Putamen (tissue), 1 donor: Measurements from ENCODE around the gene PDE4B.
A peak's percentile ranks its signal among the peaks of the same experiment; 100 is the strongest.

Experiments used
- DNase-seq: peaks from one replicate; pipeline ENCODE4 v3.0.0-alpha.2; 2016; ENCODE audit warnings: low spot score

The PDE4B gene

GRCh38 chr1:65882076-65882475 lies 89.4 kb downstream of the PDE4B start:
- DNase-seq = no peak

GRCh38 chr1:65889441-65889840 lies 96.7 kb downstream of the PDE4B start:
- no peak for DNase-seq

DNA sequence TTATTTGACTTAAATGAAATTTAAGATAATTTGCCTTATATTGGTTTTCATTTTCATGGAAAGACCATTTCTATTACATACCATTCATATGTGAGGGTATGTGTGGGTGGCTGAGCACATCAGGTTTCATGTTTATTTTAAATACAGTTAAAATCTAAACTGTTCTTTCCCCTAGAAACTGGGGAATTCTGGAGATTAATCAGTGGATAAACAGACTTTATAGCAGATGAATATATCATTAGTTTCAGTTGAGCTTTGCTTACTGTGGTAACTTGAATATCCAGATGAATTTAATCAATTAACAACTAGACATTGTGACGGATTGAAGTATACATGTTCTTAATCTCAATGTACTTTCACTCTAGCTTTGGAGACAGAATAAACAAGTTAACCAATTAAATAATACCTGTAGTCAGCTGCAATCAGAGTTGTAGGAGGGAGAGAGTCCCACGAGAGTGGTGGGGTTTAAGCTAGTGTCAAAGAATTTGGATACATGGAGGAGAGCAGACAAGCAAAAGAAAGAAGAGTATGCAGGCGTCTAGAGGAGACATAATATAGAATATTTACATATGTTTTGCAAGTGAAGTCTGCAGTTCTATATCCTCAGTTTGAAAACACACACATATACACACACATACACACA lies 97.6 kb downstream of the PDE4B start:
- DNase-seq = no peak

GRCh38 chr1:65894738-65895605 lies 102.3 kb downstream of the PDE4B start:
- no peak for DNase-seq

DNA sequence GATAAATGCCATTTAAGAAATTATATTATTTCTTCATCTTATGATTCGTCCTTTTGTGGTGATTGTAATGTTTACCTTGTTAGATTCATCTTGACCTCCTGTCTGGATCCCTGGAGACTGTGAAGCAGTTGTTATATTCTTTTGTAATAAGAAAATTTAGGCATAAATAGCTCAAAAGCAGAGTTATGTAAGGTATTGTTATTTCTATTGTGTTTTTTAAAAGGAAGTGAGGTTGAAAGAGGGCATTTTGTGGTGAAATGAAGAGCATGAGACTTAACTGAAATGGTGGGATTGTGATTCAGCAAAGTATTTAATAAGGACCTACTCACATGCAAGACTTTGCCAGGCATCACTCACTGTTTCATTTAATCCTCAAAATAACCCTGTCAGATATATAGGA lies 104.0 kb downstream of the PDE4B start:
- no peak for DNase-seq

DNA sequence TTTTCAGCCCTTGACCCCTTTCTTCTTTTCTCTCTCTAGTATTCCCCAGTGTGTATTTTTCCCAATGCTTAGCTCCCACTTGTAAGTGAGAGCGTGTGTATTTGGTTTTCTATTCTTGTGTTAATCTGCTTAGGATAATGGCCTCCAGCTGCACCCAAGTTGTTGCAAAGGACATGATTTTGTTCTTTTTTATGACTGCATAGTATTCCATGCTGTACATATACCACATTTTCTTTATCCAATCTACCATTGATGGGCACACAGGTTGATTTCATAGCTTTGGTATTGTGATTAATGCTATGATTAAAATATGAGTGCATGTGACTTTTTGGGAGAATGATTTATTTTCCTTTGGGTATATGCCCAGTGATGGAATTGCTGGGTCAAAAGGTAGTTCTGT lies 104.8 kb downstream of the PDE4B start:
- DNase-seq = no peak

GRCh38 chr1:65904681-65905083 lies 112.0 kb downstream of the PDE4B start:
- peak; percentile 4 for DNase-seq

DNA sequence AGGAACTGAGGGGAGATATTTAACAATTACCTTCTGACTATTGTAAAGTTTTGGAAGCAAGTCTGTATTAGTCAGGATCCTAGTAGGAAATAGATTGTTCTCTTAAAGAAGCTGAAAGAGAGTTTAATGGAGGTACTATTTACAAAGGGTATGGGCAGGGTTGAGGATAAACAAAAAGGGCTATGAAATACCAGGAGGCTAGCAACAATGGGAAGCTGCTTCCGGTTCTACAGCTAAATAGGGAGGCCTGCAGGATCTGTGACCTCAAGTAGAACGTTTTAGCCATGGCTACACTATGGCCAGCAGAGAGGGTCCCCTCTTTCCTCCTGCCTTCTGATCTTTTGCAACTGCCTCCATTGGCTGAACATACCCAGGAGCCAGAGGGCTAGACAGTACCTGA lies 117.7 kb downstream of the PDE4B start:
- no peak for DNase-seq

- DNase-seq = peak; percentile 51
Observed at GRCh38 chr1:65911679-65912078, 119.0 kb downstream of the PDE4B start.

DNA sequence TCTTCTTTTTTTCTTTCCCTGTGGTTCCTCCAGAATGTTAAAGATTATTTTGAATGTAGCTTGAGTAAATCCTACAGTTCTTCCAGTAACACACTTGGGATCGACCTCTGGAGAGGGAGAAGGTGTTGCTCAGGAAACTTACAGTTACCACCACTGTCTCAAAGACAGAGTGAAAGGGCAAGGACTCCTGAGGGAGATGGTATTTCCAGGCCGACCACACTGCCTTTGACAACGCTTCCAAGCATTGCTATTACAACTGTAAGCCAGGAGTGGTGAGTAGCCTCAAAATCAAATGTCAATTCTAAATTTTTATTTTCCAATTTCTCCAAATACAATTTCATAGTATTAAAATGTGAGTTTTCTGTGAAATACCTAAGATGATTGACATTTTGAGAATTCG lies 125.9 kb downstream of the PDE4B start:
- no peak for DNase-seq

DNA sequence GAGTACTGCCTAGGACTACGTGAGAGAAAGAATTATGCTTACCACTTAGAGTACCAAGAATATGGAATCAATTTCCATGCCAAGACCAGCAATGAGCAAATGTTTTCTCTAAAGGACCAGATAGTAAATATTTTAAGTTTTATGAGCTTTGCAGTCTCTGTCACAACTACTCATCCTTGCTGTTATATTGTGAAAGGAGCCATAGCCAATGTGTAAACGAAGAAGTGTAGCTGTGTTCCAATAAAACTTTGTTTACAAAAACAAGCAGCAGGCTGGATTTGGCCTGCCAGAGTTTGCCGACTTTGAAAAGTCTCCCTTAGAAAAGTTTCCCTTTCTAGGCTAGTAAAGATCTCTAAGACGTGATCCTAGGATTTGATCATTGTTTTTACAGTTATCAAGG lies 128.8 kb downstream of the PDE4B start:
- no peak for DNase-seq

DNA sequence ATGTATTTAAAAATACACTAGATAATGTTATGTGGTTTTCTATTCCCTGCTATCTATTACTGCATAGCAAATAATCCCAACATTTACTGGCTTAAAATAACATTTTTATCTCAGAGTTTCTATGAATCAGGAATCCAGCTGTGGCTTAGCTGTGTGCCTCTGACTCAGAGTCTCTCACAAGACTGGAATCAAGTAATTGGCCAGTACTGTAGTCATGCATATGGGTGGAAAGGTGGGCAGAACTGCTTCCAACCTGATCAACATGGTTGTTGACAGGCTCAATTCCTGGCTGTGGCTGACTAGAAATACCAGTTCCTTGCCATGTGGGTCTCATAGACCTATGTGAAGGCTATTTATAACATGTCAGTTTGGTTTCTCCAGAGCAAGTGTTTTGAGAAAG lies 131.8 kb downstream of the PDE4B start:
- DNase-seq = no peak

DNA sequence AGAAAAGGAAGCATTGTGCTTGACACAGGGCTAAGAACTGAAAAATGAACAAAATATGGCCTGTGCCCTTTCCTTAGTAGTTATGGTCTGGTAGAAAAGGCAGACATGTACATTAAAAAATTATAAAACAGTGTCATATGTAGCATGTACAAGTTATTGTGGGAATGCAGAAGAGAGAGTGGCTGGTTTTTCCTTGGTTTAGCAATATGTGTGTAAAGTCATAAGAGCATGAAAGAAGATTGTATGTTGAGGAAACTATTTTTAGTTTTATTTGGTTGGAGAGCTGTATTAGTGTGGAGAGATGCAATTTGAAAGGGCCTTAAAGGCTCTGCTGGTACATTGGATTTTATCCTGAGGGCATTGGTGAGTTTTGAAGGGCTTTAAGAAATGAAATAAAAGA lies 145.8 kb downstream of the PDE4B start:
- DNase-seq = no peak

DNA sequence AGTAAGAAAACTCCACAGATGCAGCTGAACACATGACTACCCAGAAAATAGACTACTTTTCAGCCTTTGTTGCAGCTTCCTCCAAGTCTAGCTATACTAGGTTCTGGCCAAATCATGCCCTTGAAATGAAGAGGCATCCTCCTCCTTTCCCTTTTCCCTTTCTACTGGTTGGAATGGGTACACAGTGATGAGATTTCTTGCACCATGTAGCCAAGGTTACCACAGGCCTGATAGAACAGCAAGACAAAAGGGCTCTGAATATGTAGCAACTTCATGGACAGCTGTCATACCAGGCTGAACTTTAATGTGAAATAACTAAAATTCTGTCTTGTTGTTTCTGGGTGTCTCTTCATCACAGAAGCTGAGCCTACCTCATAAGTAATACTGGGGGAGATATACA lies 146.5 kb downstream of the PDE4B start:
- no peak for DNase-seq

DNA sequence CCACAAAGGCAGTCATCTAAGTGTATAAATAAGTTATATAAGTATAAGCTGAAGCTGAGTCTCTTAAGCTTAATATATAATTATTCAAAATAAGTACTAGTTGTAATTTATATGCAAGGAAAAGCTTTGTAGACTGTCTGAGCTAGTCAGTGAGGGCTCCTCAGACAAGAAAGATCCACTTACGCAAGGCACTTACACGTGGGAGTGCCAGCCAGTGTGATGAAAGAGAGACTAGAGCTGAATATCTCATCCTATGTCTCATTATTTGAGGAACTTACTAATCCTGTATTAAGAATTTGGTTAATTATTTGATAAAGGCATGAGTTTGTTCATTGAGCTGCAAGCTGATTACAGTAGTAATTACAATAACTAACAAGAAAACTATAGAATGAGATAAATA lies 146.9 kb downstream of the PDE4B start:
- DNase-seq = peak; percentile 31

GRCh38 chr1:65940126-65940525 lies 147.4 kb downstream of the PDE4B start:
- DNase-seq = no peak

DNA sequence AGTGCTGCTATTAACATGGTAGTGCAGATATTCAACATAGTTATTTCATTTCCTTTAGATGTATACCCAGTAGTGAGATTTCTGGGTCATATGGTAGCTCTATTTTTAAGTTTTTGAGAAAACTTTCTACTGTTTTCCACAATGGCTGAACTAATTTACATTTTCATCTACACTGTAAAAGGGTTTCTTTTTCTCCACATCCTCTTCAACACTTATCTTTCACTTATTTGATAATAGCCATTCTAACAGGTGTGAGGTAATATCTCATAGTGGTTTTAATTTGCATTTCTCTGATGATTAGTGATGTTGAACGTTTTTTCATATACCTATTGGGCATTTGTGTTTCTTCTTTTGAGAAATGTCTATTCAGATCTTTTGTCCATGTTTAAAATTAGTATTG lies 149.8 kb downstream of the PDE4B start:
- DNase-seq = no peak

- no peak for DNase-seq
Observed at GRCh38 chr1:65946376-65946775, 153.7 kb downstream of the PDE4B start.

GRCh38 chr1:65946960-65947359 lies 154.3 kb downstream of the PDE4B start:
- no peak for DNase-seq

DNA sequence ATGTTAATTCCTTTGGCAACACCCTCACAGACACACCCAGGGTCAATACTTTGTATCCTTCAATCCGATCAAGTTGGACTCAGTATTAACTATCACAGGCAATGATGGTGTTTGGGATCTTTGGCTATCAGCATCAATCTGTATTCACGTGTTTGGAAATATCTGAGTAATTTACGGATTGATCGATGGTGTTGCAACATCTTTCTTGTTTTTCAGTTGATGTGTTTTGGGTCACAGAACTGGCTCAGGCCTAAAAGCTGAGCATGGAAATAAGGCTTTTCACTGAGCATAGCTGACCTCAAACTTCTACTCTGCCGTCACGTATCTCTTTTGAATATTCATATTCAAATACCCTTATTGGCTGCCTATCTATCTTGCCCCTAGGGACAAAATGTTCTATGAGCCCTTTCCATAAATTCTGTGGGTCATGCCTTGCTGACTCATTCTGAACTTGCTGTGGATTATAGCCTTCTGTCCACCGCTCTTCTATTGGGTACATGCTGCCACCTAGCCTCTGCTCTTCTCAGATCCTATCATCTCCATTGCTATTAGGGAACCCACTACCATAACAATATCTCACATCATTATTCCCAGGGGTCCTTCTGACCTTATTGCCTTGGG lies 156.0 kb downstream of the PDE4B start:
- DNase-seq = no peak

- no peak for DNase-seq
Observed at GRCh38 chr1:65949230-65949626, 156.5 kb downstream of the PDE4B start.

- no peak for DNase-seq
Observed at GRCh38 chr1:65949933-65950332, 157.2 kb downstream of the PDE4B start.

- DNase-seq = no peak
Observed at GRCh38 chr1:65952696-65953095, 160.0 kb downstream of the PDE4B start.
